K562 (cell line): Measurements from ENCODE around the gene EXOC3. TPM values are rescaled to one million over a fixed set of nuclear protein-coding genes. Genes with fewer than 3 reads are reported as not detected.

Experiments used
- KAT8 ChIP-seq: fragments of 450-650 bp; IDR thresholded peaks from 2 replicates; pipeline ENCODE4 v1.6.1; 2016; ENCODE audit warnings: low read depth, mild to moderate bottlenecking
- MED1 ChIP-seq: sonication (generic); formaldehyde crosslinking; IDR thresholded peaks from 2 replicates; pipeline ENCODE4 v1.8.1; 2023; ENCODE audit warnings: missing genetic modification reagents, borderline replicate concordance
- NUFIP1 ChIP-seq: fragments of 450-650 bp; IDR thresholded peaks from 2 replicates; pipeline ENCODE4 v1.6.1; 2018; ENCODE audit not compliant: partially characterized antibody
- SMAD4 ChIP-seq: fragments of 250-450 bp; sonication (Bioruptor Pico); conservative IDR thresholded peaks from 2 replicates; pipeline ENCODE4 v1.8.0; 2021; ENCODE audit warnings: inconsistent platforms, mild to moderate bottlenecking, moderate library complexity
- polyA plus RNA-seq, 8 experiments: library from polyadenylated mRNA; depleted of rRNA in 4 of 8; stranded (reverse) in 5 of 8; unstranded in 3 of 8; fragments of >200 nt; fragmentation: Nextera tagmentation in 2 of 8; fragmentation: Illumina TruSeq in 1 of 8; extraction: Ambion mirVana in 2 of 8; extraction: Trizol in 1 of 8; gene quantifications; 2 replicates each; pipeline versions ENCODE4 v1.2.1 to v1.2.3, GENCODE V29; 2011 to 2014; ENCODE audit warnings: inconsistent platforms in 1 of 8, missing spikeins in 1 of 8
- total RNA-seq, 7 experiments: library from RNA; depleted of rRNA in 6 of 7; stranded (reverse); fragments of >200 nt in 6 of 7; fragmentation: Illumina TruSeq in 2 of 7; extraction: Trizol in 2 of 7; gene quantifications; 2 replicates each; pipeline versions ENCODE4 v1.2.1 to v1.2.3, GENCODE V29; 2011 to 2021; ENCODE audit warnings: low replicate concordance in 1 of 7
- TF ChIP-seq, protein P1 (sequence below): fragments of 200-600 bp; sonication (generic); IDR thresholded peaks from one replicate; pipeline ENCODE4 v1.6.1; 2012; ENCODE audit warnings: mild to moderate bottlenecking, low read depth, low read length, inconsistent platforms
- TF ChIP-seq, protein P2 (sequence below): fragments of 450-650 bp; IDR thresholded peaks from 2 replicates; pipeline ENCODE4 v1.6.1; 2016; ENCODE audit warnings: antibody characterized with exemption

EXOC3 gene
- total and polyA plus RNA-seq, 9 of the 15 experiments (the other 6 are each of a cell fraction or from before 2014, with no cell fraction given): 1.4 to 41.9 (median 22.4) TPM

DNA sequence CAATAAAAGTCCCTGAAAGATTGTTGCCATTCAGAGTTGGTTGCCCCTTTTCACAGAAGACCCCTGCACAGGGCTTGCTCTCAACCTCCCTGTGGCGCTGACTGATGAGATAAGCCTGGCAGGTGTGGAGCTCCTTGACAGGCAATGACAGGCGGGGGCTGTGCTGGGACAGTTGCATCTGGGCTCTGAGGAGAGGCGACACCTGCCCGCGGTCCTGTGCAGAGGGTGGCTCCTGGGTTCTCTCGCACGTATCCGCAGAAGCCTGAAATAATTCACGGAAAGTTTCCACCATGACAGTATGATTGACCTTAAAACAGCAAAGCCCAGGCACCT, 19.8 kb upstream of the EXOC3 start (continued):
- TF ChIP-seq, protein P1, sequence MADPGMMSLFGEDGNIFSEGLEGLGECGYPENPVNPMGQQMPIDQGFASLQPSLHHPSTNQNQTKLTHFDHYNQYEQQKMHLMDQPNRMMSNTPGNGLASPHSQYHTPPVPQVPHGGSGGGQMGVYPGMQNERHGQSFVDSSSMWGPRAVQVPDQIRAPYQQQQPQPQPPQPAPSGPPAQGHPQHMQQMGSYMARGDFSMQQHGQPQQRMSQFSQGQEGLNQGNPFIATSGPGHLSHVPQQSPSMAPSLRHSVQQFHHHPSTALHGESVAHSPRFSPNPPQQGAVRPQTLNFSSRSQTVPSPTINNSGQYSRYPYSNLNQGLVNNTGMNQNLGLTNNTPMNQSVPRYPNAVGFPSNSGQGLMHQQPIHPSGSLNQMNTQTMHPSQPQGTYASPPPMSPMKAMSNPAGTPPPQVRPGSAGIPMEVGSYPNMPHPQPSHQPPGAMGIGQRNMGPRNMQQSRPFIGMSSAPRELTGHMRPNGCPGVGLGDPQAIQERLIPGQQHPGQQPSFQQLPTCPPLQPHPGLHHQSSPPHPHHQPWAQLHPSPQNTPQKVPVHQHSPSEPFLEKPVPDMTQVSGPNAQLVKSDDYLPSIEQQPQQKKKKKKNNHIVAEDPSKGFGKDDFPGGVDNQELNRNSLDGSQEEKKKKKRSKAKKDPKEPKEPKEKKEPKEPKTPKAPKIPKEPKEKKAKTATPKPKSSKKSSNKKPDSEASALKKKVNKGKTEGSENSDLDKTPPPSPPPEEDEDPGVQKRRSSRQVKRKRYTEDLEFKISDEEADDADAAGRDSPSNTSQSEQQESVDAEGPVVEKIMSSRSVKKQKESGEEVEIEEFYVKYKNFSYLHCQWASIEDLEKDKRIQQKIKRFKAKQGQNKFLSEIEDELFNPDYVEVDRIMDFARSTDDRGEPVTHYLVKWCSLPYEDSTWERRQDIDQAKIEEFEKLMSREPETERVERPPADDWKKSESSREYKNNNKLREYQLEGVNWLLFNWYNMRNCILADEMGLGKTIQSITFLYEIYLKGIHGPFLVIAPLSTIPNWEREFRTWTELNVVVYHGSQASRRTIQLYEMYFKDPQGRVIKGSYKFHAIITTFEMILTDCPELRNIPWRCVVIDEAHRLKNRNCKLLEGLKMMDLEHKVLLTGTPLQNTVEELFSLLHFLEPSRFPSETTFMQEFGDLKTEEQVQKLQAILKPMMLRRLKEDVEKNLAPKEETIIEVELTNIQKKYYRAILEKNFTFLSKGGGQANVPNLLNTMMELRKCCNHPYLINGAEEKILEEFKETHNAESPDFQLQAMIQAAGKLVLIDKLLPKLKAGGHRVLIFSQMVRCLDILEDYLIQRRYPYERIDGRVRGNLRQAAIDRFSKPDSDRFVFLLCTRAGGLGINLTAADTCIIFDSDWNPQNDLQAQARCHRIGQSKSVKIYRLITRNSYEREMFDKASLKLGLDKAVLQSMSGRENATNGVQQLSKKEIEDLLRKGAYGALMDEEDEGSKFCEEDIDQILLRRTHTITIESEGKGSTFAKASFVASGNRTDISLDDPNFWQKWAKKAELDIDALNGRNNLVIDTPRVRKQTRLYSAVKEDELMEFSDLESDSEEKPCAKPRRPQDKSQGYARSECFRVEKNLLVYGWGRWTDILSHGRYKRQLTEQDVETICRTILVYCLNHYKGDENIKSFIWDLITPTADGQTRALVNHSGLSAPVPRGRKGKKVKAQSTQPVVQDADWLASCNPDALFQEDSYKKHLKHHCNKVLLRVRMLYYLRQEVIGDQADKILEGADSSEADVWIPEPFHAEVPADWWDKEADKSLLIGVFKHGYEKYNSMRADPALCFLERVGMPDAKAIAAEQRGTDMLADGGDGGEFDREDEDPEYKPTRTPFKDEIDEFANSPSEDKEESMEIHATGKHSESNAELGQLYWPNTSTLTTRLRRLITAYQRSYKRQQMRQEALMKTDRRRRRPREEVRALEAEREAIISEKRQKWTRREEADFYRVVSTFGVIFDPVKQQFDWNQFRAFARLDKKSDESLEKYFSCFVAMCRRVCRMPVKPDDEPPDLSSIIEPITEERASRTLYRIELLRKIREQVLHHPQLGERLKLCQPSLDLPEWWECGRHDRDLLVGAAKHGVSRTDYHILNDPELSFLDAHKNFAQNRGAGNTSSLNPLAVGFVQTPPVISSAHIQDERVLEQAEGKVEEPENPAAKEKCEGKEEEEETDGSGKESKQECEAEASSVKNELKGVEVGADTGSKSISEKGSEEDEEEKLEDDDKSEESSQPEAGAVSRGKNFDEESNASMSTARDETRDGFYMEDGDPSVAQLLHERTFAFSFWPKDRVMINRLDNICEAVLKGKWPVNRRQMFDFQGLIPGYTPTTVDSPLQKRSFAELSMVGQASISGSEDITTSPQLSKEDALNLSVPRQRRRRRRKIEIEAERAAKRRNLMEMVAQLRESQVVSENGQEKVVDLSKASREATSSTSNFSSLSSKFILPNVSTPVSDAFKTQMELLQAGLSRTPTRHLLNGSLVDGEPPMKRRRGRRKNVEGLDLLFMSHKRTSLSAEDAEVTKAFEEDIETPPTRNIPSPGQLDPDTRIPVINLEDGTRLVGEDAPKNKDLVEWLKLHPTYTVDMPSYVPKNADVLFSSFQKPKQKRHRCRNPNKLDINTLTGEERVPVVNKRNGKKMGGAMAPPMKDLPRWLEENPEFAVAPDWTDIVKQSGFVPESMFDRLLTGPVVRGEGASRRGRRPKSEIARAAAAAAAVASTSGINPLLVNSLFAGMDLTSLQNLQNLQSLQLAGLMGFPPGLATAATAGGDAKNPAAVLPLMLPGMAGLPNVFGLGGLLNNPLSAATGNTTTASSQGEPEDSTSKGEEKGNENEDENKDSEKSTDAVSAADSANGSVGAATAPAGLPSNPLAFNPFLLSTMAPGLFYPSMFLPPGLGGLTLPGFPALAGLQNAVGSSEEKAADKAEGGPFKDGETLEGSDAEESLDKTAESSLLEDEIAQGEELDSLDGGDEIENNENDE: no peak
- no peak for TF ChIP-seq KAT8
- TF ChIP-seq, protein P2, sequence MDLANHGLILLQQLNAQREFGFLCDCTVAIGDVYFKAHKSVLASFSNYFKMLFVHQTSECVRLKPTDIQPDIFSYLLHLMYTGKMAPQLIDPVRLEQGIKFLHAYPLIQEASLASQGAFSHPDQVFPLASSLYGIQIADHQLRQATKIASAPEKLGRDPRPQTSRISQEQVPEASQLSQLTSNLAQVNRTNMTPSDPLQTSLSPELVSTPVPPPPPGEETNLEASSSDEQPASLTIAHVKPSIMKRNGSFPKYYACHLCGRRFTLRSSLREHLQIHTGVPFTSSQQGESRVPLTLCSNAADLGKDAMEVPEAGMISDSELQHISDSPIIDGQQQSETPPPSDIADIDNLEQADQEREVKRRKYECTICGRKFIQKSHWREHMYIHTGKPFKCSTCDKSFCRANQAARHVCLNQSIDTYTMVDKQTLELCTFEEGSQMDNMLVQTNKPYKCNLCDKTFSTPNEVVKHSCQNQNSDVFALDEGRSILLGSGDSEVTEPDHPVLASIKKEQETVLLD: no peak
- TF ChIP-seq NUFIP1: no peak
- no peak for TF ChIP-seq SMAD4
- TF ChIP-seq MED1 (CRISPR knock-in tag): no peak
